Vagina (tissue), 2 donors: Measurements from ENCODE around the gene CCDC9.

Experiments
- POLR2A ChIP-seq, 2 donors: fragments of 450-650 bp; IDR thresholded peaks; one replicate each; pipeline ENCODE4 v1.6.1; 2017; ENCODE audit warnings: antibody characterized with exemption in 2 of 2, mild to moderate bottlenecking in 2 of 2, moderate library complexity in 2 of 2
- POLR2AphosphoS5 ChIP-seq, 2 donors: sonication (generic); formaldehyde crosslinking; IDR thresholded peaks; one replicate each; pipeline ENCODE4 v1.9.0; 2017; ENCODE audit warnings: antibody characterized with exemption in 2 of 2, mild to moderate bottlenecking in 2 of 2, low read depth in 1 of 2; ENCODE audit not compliant: insufficient read depth in 1 of 2
- TF ChIP-seq, protein P1 (sequence below), 3 experiments: fragments of 450-650 bp in 2 of 3; fragments of 200-600 bp in 1 of 3; sonication (generic) in 1 of 3; IDR thresholded peaks; one replicate each; pipeline ENCODE4 v1.5.1; 2017 to 2019; ENCODE audit warnings: antibody characterized with exemption in 3 of 3, mild to moderate bottlenecking in 2 of 3, moderate library complexity in 2 of 3

DNA sequence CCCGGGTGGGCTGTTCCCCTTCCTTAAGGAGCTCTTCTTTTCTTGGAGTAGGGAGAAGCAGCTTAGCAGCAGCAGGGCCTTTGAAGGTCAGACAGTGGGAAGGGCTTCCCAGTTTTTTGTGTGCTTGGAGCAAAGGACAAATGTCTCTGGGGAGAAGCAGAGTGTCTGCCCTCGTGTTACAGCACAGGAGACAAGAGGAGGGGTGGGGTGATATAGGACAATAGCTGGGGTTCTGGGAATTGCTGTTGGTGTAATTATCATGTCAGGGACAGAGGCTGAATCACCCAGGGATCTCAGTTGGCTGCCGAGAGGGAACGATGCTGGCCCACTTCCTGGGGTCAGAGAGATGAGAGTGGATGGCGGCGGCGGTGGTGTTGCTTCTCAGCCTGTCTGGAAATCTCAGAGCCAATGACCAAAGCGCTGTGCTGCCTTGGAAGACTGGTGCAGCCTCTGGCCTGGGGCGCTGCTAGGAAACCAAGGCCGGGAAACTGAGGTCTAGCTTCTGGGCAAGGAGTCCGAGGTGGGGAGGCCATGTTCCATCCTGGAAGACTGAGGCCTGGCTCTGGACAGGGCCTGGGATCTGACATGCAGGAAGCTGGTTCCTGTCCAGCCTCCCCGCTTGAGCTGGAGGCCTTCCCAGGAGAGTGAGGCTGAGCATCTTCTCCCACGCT is 19.6 kb downstream of the CCDC9 start:
- TF ChIP-seq, protein P1, sequence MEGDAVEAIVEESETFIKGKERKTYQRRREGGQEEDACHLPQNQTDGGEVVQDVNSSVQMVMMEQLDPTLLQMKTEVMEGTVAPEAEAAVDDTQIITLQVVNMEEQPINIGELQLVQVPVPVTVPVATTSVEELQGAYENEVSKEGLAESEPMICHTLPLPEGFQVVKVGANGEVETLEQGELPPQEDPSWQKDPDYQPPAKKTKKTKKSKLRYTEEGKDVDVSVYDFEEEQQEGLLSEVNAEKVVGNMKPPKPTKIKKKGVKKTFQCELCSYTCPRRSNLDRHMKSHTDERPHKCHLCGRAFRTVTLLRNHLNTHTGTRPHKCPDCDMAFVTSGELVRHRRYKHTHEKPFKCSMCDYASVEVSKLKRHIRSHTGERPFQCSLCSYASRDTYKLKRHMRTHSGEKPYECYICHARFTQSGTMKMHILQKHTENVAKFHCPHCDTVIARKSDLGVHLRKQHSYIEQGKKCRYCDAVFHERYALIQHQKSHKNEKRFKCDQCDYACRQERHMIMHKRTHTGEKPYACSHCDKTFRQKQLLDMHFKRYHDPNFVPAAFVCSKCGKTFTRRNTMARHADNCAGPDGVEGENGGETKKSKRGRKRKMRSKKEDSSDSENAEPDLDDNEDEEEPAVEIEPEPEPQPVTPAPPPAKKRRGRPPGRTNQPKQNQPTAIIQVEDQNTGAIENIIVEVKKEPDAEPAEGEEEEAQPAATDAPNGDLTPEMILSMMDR (IDR thresholded peaks at IDR 0.05): no peak
- TF ChIP-seq POLR2A (IDR thresholded peaks at IDR 0.05) (no peak), POLR2AphosphoS5 (IDR thresholded peaks at IDR 0.05; ENCODE audit: insufficient read depth in 1 of 2, low read depth in 1 of 2) (no peak)
